ENCODE data around the gene TP53.
A peak's percentile ranks its signal among the peaks of the same experiment; 100 is the strongest.

Gene TP53

GRCh38 chr17:7687908-7688807 is 868 bp upstream of the TP53 start, which contains the start of gene WRAP53 (continued):
- TF ChIP-seq PRDM1 (tag by site-specific recombination; IDR thresholded peaks at IDR 0.05) (peak; percentile 2; the same call in 1 of the 2 replicates), EGR2 (tag by site-specific recombination; IDR thresholded peaks at IDR 0.05; ENCODE audit: low read depth) (peak; percentile 51; the same call in 1 of the 2 replicates), OVOL3 (tag by site-specific recombination; IDR thresholded peaks at IDR 0.05) (0 out of 2 replicates have a peak, but pooled peaks have one; percentile 21), ZNF354C (tag by site-specific recombination; IDR thresholded peaks at IDR 0.05; ENCODE audit: borderline replicate concordance, low read depth) (no peak), ATF2 (tag by site-specific recombination; IDR thresholded peaks at IDR 0.05; ENCODE audit: low read depth) (no peak), ZEB2 (tag by site-specific recombination; IDR thresholded peaks at IDR 0.05) (peak; percentile 89), ZNF2 (tag by site-specific recombination; IDR thresholded peaks at IDR 0.05) (peak; percentile 82), TSHZ1 (tag by site-specific recombination; IDR thresholded peaks at IDR 0.05; ENCODE audit: borderline replicate concordance) (no peak), GLI2 (tag by site-specific recombination; IDR thresholded peaks at IDR 0.05; ENCODE audit: borderline replicate concordance, low read depth) (no peak), ZNF416 (tag by site-specific recombination; IDR thresholded peaks at IDR 0.05) (no peak), ZNF580 (tag by site-specific recombination; IDR thresholded peaks at IDR 0.05) (peak; percentile 94), KLF8 (tag by site-specific recombination; IDR thresholded peaks at IDR 0.05) (peak; percentile 63; the same call in 1 of the 2 replicates), ZNF155 (tag by site-specific recombination; IDR thresholded peaks at IDR 0.05) (no peak), ZNF76 (tag by site-specific recombination; IDR thresholded peaks at IDR 0.05; ENCODE audit: borderline replicate concordance, low read depth) (peak; percentile 98), GLIS1 (tag by site-specific recombination; IDR thresholded peaks at IDR 0.05) (peak; percentile 25; the same call in 1 of the 2 replicates), ZFHX2 (tag by site-specific recombination; conservative IDR thresholded peaks at IDR 0.05) (peak; percentile 63), ZNF654 (tag by site-specific recombination; IDR thresholded peaks at IDR 0.05; ENCODE audit: low read depth) (peak; percentile 88), HIC1 (tag by site-specific recombination; IDR thresholded peaks at IDR 0.05) (no peak), ZBTB11 (tag by site-specific recombination; conservative IDR thresholded peaks at IDR 0.05; ENCODE audit: low read depth) (peak; percentile 71), SETDB1 (IDR thresholded peaks at IDR 0.05; ENCODE audit: insufficient read length, low read length) (no peak), GFI1B (tag by site-specific recombination; IDR thresholded peaks at IDR 0.05) (no peak), ZNF629 (tag by site-specific recombination; IDR thresholded peaks at IDR 0.05) (peak; percentile 44), PRDM10 (tag by site-specific recombination; IDR thresholded peaks at IDR 0.05) (peak; percentile 56)
